GM18868 (cell line): Measurements from ENCODE around the gene RXFP4.

Source experiments
- ATAC-seq: cut with Tn5 transposase; IDR thresholded peaks from one replicate; pipeline ENCODE4 v1.9.1; 2021; ENCODE audit warnings: mild to moderate bottlenecking, moderate library complexity; ENCODE audit not compliant: unreplicated experiment

The RXFP4 gene

GRCh38 chr1:155957411-155957915 is 16.0 kb downstream of the RXFP4 start:
- no peak for ATAC-seq

- ATAC-seq = no peak
Measured at GRCh38 chr1:155960081-155960745, 18.8 kb downstream of the RXFP4 start.

GRCh38 chr1:155961937-155962336 is 20.5 kb downstream of the RXFP4 start:
- ATAC-seq = no peak

GRCh38 chr1:155962599-155963211 is 21.3 kb downstream of the RXFP4 start:
- no peak for ATAC-seq

- no peak for ATAC-seq
Measured at GRCh38 chr1:155964193-155964592, 22.8 kb downstream of the RXFP4 start.

GRCh38 chr1:155966135-155966534 is 24.7 kb downstream of the RXFP4 start:
- ATAC-seq = no peak

- ATAC-seq = no peak
Measured at GRCh38 chr1:155966750-155967149, 25.3 kb downstream of the RXFP4 start.

GRCh38 chr1:155967341-155968050 is 26.1 kb downstream of the RXFP4 start:
- ATAC-seq = no peak

GRCh38 chr1:155968051-155968400 is 26.6 kb downstream of the RXFP4 start:
- no peak for ATAC-seq

GRCh38 chr1:155968670-155969069 is 27.2 kb downstream of the RXFP4 start:
- no peak for ATAC-seq

- no peak for ATAC-seq
Measured at GRCh38 chr1:155969377-155969791, 27.9 kb downstream of the RXFP4 start.

- ATAC-seq = peak; percentile 75
Measured at GRCh38 chr1:155970531-155971167, 29.2 kb downstream of the RXFP4 start.

- ATAC-seq = no peak
Measured at GRCh38 chr1:155971910-155972809, 30.7 kb downstream of the RXFP4 start.

- ATAC-seq = no peak
Measured at GRCh38 chr1:155973723-155974122, 32.3 kb downstream of the RXFP4 start.

GRCh38 chr1:155974208-155975115 is 33.0 kb downstream of the RXFP4 start:
- no peak for ATAC-seq

- no peak for ATAC-seq
Measured at GRCh38 chr1:155975375-155976061, 34.1 kb downstream of the RXFP4 start.

GRCh38 chr1:155976062-155976912 is 34.8 kb downstream of the RXFP4 start:
- ATAC-seq = no peak
